GM18511 (cell line): ENCODE results near the gene MILR1.
"Not testable (repeated sequence)": the region's sequence is repeated elsewhere in the genome, so short reads cannot be mapped to it uniquely, and the experiment has no call there.

Experiments
- ATAC-seq: cut with Tn5 transposase; IDR thresholded peaks from one replicate; pipeline ENCODE4 v1.9.1; 2021; ENCODE audit warnings: mild to moderate bottlenecking, moderate library complexity; ENCODE audit not compliant: unreplicated experiment

MILR1 gene

DNA sequence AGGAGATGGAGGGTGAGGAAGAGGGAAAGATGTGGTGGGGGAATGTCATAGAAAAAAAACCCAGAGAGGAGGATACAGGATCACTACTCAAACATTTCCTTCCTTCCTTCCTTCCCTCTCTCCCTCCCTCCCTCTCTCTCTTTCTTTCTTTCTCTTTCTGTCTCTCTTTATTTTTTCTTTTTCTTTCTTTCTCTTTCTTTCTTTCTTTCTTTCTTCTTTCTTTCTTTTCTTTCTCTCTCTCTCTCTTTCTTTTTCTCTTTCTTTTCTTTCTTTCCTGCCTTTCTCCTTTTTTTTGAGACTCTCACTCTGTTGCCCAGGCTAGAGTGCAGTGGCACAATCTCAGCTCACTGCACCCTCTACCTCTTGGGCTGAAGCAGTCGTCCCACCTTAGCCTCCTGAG, 17.9 kb downstream of the MILR1 start:
- not testable (repeated sequence) for ATAC-seq

DNA sequence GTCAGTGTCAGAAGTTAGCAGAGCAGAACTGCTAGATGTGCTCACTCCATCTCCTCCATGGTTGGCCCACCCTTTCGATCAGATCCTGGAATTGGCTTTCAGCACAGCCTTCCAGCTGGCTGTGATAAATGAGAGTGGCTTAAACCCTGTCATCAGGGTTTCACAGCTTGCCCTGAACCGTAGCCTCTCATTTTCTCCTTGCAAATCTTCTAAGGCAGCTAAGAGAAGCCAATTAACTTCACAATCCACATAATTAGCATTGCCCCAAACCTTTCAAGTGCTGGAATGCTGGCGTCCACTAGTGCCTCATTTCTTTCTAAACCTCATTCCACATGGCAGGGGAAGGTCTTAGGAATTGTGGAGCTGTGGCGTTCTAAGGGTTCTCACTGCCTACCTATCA, 21.7 kb downstream of the MILR1 start:
- ATAC-seq, result no peak

DNA sequence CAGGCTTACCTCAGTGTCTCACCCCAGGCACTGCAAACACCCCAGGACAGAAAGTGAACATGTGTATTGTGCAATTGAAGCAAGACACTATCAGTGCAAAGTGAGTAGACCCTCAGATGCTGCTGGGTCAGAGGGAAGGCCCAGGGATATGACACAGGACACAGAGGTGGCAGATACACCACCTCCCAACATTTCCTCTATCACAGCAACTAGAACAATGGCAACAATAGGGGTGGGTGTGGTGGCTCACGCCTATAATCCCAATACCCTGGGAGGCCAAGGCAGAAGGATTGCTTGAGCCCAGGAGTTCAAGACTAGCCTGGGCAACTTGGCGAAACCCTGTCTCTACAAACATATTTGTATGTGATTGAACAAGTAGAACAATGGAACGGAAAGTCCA, 22.5 kb downstream of the MILR1 start:
- ATAC-seq, result no peak

DNA sequence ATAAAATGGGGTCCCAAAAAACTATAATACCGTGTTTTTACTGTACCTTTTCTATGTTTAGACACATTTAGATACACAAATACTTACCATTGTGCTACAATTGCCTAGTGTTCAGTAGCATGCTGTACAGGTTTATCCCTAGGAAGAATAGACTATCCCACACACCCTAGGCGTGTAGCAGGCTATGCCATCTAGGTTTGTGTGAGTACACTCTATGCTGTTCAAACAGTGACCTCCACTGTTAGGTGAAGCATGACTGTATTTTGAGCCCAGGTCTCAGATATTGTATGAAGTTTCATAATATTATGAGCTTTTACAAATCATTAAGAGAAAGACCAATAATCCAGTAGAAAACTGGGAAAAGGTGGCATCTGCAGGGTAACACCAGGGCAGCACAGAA, 23.6 kb downstream of the MILR1 start:
- no peak for ATAC-seq

DNA sequence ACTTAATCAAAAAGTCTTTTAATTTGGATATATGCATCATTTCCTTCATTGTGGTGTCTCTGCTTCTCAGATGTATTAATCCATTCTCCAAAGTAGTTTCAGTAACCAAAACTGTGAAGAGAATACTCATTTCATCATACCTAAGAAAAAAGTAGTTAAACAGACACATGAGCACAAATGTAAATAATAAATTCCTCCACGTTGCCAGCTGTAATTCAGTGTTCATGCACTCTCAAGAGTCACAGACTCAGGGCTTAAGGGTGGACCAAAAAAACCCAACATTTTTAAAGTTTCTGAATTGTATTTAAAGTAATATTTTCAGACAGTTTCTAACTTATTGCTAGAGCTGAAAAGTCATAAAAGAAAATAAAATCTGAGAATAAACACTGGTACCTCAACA, 28.9 kb downstream of the MILR1 start:
- ATAC-seq, result no peak

DNA sequence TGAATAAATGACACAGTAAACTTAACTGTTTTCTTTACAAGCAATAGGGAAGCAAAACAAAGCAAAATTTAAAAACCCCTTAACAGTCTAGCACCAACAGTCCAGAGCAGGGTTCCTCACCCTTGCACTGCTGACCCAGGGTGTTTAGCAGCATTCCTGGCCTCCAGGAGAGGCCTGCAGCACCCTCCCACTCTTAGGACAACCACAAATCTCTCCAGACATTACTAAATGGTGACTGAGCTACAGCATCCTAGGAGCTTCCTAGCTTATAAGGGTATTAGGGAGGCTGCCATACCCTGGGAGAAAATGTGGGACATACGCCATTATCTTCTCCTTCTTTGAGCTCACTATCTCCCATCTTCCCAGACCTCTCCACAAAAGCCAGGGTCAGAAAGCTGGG, 32.0 kb downstream of the MILR1 start:
- no peak for ATAC-seq

DNA sequence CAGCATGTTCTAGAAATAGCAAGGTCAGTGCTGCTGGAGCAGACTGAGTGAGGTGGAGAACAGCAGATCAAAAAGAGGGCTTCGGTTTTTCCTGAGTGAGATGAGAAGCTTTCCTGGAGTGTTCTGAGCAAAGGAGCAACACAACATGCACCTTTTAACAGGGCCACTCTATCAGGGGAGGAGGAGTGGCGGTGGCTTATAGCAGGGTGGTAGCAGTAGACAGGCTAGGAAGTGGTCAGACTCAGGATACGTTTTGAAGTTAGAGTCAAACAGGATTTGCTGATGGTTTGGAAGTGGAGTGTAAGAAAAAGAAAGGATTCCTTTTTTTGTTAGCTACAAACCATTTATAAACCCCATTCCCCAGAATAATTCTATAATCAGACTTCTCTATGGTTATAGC, 35.5 kb downstream of the MILR1 start:
- ATAC-seq, result no peak

DNA sequence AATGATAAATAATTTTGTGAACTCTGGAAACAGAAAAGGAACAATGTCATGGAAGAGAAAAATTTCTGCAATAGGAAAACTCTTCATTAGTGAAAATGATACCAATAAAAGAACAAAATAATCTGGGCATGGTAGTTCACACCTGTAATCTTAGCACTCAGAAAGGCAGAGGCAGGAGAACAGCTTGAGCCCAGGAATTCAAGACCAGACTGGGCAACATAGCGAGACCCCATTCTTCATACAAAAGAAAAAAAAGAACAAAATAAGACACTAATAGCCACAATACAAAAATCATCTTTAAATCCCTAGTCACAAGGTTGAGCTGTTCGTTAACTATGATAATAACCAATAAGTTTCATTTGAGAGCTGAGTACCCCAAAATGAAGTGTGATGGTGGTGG, 39.4 kb downstream of the MILR1 start:
- ATAC-seq, result no peak

DNA sequence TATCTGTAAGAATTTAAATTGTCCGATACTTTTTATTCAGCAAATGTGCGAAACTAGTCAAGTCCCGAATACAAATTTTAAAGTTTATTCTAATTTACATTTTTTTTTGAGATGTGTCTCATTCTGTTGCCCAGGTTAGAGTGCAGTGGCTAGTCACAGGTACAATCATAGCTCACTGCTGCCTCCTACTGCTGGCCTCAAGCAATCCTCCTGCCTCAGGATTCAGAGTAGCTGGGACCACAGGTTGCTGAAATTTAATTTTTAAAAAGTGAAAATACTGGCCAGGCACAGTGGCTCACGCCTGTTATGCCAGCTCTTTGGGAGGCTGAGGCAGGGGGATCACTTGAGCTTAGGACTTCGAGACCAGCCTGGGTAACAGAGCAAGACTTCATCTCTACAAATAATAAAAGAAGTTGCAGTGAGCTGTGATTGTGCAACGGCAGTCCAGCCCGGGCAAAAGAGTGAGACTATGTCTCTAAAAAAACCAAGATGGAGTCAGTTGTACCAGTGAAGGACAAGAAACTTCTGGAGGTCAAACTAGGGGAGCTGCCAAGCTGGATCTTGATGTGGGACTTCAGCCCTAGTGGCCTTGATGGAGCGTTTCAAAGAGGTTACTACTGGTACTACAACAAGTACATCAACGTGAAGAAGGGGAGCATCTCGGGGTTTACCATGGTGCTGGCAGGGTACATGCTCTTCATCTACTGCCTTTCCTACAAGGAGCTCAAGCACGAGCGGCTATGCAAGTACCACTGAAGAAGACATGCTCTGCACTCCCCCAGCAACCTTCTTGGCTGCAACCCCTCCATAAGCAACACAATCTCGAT, 42.3 kb downstream of the MILR1 start:
- ATAC-seq, result no peak

DNA sequence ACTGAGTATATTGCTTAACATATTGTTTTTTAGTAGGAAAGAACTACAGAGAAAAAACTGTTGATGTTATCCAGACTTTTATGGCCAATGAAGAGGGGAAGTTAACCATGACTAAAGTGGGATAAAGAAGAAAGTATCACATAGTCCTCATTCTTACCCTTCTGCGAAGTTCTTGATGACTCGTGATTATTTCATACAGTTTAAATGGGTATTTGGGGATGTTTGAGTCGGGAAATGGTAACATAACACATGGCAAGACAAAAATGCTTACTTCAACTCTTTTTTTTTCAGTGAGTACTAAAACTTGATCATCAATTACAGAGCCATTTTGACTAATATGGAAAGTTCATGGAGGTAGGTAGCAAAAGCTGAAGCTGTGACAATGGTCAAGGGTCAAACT, 43.1 kb downstream of the MILR1 start:
- no peak for ATAC-seq

DNA sequence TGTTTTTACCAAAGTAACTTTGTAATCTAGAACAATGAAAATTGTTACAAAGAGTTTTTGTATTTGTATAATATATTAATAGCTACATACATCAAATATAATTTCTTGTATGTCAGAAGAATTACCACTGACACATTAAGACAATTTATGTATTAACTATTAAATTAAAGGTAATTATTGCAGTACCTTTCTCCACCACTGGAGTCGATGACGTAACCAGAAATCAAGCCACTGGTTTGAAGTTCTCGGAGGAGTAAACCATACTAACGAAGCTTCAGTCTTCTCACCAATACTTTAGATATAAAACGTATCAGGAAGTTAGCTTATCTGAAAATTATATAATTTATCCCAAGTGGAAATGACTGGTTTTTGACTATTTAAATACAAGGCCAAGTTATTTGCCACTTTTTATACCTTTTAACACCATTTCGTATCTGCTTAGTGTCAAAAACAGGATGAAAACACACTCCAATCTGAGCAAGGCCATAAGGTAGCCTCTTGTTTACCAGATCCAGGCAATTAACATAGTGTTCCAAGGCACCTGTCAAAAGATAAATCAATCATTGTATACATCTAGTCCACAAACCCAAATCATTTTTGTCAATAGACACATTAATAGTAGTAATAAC, 43.7 kb downstream of the MILR1 start:
- no peak for ATAC-seq

DNA sequence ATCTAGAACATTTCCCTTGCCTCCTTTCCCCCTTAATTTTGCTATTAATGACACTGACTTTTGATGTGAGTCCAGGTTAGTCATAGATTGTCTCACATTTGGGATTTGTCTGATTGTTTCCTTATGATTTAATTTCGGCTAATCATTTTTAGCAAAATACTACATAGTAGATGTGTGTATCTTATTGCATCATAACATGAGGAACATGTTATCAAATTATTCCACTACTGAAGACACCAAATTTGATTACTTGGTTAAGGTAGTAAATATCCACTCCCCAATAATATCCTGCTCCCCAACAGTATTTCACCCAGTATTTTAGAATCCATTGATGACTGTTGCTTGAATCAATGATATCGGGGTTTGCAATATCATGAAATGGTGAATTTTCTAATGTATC, 45.2 kb downstream of the MILR1 start:
- ATAC-seq, result no peak

DNA sequence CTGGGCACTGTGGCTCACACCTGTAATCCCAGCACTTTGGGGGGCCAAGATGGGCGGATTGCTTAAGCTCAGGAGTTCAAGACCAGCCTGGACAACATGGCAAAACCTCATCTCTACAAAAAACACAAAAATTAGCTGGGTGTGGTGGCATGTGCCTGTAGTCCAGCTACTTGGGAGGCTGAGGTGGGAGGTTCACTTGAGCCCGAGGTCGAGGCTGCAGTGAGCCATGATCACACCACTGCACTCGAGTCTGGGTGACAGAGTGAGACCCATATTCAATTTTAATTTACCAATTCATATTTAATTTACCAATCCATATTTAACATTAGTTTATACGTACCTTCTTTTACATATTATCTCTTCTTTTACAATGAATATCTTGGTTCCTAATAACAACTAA, 46.4 kb downstream of the MILR1 start:
- not testable (repeated sequence) for ATAC-seq

DNA sequence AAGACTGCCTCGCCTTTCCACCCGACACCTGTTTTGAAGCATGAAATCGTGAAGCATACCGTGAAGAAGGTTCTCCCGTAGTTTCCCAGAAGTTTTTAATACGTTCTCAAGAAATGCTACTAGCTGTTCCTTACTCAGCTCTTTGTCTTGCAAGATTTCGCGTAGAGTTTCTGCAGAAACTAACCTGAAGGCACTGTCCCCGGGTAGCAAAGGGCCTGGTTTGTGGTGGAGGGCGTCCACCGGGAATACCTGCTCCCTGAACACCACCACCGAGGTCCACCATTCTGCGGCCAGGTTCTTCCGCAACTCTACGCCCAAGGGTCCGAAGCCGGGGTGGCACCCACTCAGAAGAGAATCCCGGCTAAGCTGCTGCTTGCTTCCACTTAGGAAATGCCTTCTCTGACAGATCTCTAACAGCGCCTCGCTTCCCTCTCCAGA, 47.5 kb downstream of the MILR1 start:
- no peak for ATAC-seq

DNA sequence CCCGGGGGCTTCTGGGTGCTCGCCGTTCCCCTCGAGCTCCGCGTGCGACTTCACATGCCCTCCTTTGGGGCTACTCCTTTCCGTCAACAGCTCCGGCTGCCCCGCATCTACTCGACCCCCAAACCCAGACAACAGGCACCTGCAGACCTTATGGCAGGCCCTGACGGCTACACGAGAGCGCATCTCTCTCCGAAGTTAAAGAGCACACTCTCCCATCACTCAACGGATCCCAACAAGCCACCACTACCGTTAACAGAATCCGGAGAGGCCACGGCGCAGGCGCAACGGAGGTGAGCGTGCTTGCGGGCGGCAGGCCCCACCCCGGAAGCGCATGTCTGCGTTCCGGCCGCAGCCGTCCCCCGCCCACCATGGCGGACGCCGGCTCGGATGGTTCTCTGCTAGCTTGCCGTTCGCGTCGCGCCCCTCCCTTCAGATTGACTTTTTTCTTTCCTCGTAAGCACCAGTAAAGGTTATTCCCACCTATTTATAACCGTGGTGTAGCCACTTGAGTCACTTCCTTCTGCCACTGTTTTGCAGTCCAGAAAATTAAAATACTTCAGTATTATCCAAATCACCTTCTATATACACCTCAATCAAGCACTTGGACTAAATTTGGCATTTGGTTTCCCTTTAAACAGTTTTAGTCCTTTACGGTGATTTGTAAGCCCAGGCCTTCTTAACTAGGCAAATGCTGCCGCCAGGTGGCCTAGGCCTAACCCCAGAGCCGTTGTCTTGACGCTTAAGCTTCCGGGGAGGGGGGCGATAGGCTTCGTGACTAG, 48.1 kb downstream of the MILR1 start, which contains the start of gene POLG2:
Gene POLG2, minus strand, starts transcription at position 269 of the 779 bp plus-strand sequence. Its CDS starts 86 bp downstream, at position 183.
- peak; percentile 88 for ATAC-seq

DNA sequence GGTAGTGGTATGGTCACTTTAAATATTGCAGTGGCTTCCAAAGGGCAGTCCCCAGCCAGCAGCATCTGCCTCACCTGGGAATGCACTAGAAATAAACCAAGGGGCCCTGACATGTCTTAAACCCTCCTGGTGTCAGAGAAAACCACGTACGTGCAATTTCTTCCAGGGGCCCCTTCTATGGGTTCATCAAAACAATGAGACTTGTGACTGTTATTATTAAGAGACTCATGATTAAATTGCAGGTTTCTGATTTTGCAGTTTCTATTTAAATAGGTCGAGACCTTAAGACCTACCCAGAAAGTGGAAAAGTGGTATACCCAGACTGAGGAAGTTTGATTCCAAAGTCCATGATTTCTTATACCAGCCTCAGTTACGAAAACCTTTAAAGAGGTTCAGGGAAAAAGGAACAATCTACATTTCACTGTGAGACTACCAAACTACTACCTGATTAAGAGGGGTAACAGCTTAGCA, 48.7 kb downstream of the MILR1 start:
- no peak for ATAC-seq

DNA sequence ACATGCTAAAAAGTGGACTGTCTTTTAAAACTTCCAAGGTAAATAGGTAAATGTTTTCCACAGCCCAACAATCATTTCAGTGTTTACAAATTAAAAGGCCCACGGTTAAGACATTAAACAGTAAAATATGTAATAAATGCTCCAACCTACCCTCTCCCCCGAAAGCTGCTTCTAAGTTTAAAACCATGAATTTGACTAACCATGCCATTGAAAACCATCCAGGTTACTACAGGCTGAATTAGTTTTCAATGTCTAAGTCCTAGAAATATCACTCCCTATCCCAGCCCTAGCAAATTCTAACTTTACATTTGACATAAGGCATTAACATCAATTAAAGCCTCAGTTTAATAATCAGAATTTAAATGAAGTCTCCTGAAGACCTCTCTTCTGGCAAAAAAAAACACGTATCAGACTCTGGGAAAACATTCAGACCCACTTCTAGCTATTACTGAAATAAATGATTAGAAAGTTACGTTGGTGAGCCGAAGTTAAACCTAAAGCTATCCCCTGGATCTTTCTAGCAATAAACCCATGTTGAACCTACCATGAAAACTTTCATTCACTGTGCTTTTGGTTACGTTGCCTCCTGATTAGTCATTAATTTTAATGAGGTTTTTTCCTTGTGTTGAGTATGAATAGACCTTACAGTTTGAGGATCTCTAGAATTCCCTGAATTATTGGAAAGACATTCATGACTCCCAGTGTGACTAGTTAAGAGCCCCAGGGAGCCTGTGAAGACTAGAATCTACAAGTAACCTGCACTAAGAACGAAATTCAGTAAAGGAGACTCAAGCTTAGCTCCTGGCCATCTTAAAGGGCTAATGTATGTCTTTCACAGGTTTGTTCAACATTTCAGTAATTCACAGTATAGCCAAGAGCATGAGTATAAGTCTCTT, 49.6 kb downstream of the MILR1 start:
- no peak for ATAC-seq

DNA sequence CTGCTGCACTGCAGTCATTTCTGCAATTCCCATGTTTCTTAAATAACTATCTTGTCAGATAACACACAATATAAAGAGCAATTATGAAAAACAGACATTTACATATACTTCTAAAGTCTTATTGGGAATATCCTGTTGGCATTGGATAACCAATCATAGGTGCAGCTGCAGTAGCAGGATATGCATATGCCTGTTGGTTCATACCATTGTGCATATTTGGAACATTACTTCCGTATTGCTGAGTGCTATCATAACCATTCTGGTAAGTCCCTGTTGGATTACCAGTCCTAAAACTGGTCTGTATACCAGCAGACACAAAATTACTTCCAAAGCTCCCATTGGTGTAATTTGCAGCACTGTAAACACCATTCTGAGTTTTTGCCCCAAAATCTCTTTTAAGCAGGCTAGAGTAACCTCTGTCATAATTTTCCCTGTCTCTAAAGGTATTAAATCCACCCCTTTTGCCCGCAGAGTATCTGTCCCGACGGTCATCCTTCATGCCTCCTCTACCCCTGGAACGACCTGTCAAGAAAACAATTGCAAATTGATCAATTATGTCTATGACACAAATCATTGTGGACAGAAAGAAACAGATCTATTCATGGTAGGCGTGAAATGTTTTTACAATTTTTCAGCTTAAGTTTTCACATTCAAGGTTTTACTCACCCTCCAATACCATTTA, 51.0 kb downstream of the MILR1 start:
- ATAC-seq, result no peak

DNA sequence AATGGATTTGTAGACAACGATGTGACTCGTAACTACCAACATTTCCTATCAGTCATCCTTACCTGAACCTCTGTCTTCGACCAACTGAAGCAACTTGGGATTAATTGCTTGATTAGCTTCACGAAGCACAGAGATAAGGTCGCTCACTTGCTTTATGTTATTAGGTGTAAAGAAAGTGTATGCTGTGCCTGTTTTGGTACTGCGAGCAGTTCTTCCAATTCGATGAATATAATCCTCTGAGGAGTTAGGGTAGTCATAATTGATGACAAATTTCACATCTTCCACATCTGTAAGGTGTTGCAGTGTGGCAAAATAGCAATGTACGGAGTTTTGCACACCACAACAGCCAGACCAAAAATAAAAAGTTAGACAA, 51.6 kb downstream of the MILR1 start:
- no peak for ATAC-seq
